Inflammatory macrophage treated with lipopolysaccharide for 1 hour (primary cell): Measurements from ENCODE around the gene SLC9A3.

Source experiments
- DNase-seq, 2 donors: peaks; one replicate each; pipeline ENCODE4 v3.0.0-alpha.2; 2020 to 2022

Gene SLC9A3

GRCh38 chr5:504326-505154 is 19.7 kb downstream of the SLC9A3 start:
- DNase-seq: no peak

- DNase-seq: no peak
Measured at GRCh38 chr5:502325-503079, 21.7 kb downstream of the SLC9A3 start.

- DNase-seq: no peak
Measured at GRCh38 chr5:501831-502184, 22.4 kb downstream of the SLC9A3 start.

- no peak for DNase-seq
Measured at GRCh38 chr5:501105-501830, 23.0 kb downstream of the SLC9A3 start.

GRCh38 chr5:500491-500890 is 23.8 kb downstream of the SLC9A3 start:
- no peak for DNase-seq

- no peak for DNase-seq
Measured at GRCh38 chr5:499233-500209, 24.7 kb downstream of the SLC9A3 start.

- no peak for DNase-seq
Measured at GRCh38 chr5:497871-498509, 26.3 kb downstream of the SLC9A3 start.

GRCh38 chr5:497090-497700 is 27.1 kb downstream of the SLC9A3 start:
- no peak for DNase-seq

- no peak for DNase-seq
Measured at GRCh38 chr5:496028-496427, 28.2 kb downstream of the SLC9A3 start.

- no peak for DNase-seq
Measured at GRCh38 chr5:494667-495255, 29.5 kb downstream of the SLC9A3 start.

GRCh38 chr5:493758-494157 is 30.5 kb downstream of the SLC9A3 start:
- DNase-seq: no peak

- no peak for DNase-seq
Measured at GRCh38 chr5:493119-493701, 31.0 kb downstream of the SLC9A3 start.

GRCh38 chr5:492314-492893 is 31.8 kb downstream of the SLC9A3 start:
- DNase-seq: no peak

- no peak for DNase-seq
Measured at GRCh38 chr5:491856-492155, 32.4 kb downstream of the SLC9A3 start.

- no peak for DNase-seq
Measured at GRCh38 chr5:491119-491855, 33.0 kb downstream of the SLC9A3 start.

- DNase-seq: no peak
Measured at GRCh38 chr5:490116-491106, 33.8 kb downstream of the SLC9A3 start.

- DNase-seq: no peak
Measured at GRCh38 chr5:489689-490080, 34.6 kb downstream of the SLC9A3 start.
